B cell (primary cell): ENCODE measurements around the gene UNC5B. TPM values are rescaled to one million over a fixed set of nuclear protein-coding genes. Genes with fewer than 3 reads are reported as not detected.

Source experiments
- ATAC-seq: fragments of 200-7000 bp; cut with Tn5 transposase; one replicate; pipeline ENCODE4 v1.10.0; 2021; ENCODE audit warnings: low read depth, mild to moderate bottlenecking, moderate number of reproducible peaks, moderate library complexity
- CTCF ChIA-PET: fragments of 350-600 bp; sonication (Branson Sonifier 250); formaldehyde crosslinking; loops from one replicate; lab custom pipeline; 2021; ENCODE audit warnings: antibody characterized with exemption, inconsistent platforms; lab: Charles Lee
- POLR2A ChIA-PET: fragments of 350-600 bp; sonication (Branson Sonifier 250); formaldehyde crosslinking; loops from one replicate; lab custom pipeline; 2021; ENCODE audit warnings: antibody characterized with exemption; lab: Charles Lee
- DNase-seq: peaks from one replicate; pipeline ENCODE4 v3.0.0; 2013
- H2AFZ ChIP-seq: 2 replicates; pipeline ENCODE4 v1.6.1; 2012; ENCODE audit warnings: mild to moderate bottlenecking, low read depth, low read length; ENCODE audit not compliant: insufficient read depth, poor library complexity, severe bottlenecking
- H3K27ac ChIP-seq, 2 donors: 1 replicate in 1 of 2; 2 replicates in 1 of 2; pipeline ENCODE4 v1.5.1; 2012 to 2013; ENCODE audit warnings: low read length in 2 of 2, mild to moderate bottlenecking in 2 of 2, moderate library complexity in 1 of 2
- H3K27me3 ChIP-seq, 4 experiments: fragments of 200-600 bp in 1 of 4; sonication (generic) in 1 of 4; replicated peaks in 1 of 4; 1 replicate in 2 of 4; 2 replicates in 2 of 4; pipeline versions ENCODE4 v1.6.1 to v1.7.0; 2013 to 2016; ENCODE audit warnings: low read length in 3 of 4, mild to moderate bottlenecking in 2 of 4, mixed read lengths in 1 of 4, moderate library complexity in 1 of 4; ENCODE audit not compliant: insufficient read depth in 4 of 4, control insufficient read depth in 3 of 4; ENCODE audit errors: control extremely low read depth in 1 of 4
- H3K36me3 ChIP-seq, 2 experiments: replicated peaks in 1 of 2; 1 replicate in 1 of 2; 2 replicates in 1 of 2; pipeline versions ENCODE4 v1.6.1 to v1.7.1; 2013; ENCODE audit warnings: low read length in 1 of 2; ENCODE audit not compliant: insufficient read depth in 2 of 2, control insufficient read depth in 1 of 2; ENCODE audit errors: control extremely low read depth in 1 of 2, extremely low read depth in 1 of 2
- H3K4me1 ChIP-seq, 2 donors: fragments of 200-600 bp in 1 of 2; sonication (generic) in 1 of 2; 1 replicate in 1 of 2; 2 replicates in 1 of 2; pipeline versions ENCODE4 v1.5.1 to v1.6.1; 2013 to 2017; ENCODE audit warnings: low read length in 2 of 2; ENCODE audit not compliant: control insufficient read depth in 2 of 2, insufficient read depth in 2 of 2
- H3K4me2 ChIP-seq: replicated peaks from 2 replicates; pipeline ENCODE3; 2012; ENCODE audit warnings: mild to moderate bottlenecking, low read depth, low read length; ENCODE audit not compliant: poor library complexity, severe bottlenecking
- H3K4me3 ChIP-seq, 5 experiments: fragments of 200-600 bp in 1 of 5; sonication (generic) in 1 of 5; 1 replicate in 3 of 5; 2 replicates in 2 of 5; pipeline versions ENCODE4 v1.5.1 to v1.7.0; 2011 to 2016; ENCODE audit warnings: low read length in 4 of 5, mild to moderate bottlenecking in 4 of 5, low read depth in 2 of 5, control low read depth in 1 of 5, moderate library complexity in 1 of 5; ENCODE audit not compliant: insufficient read depth in 1 of 5; ENCODE audit errors: control extremely low read depth in 1 of 5, extremely low read depth in 1 of 5
- H3K79me2 ChIP-seq: fragments of 200-600 bp; sonication (generic); one replicate; pipeline ENCODE4 v1.6.0; 2016; ENCODE audit warnings: low read length; ENCODE audit not compliant: control insufficient read depth, insufficient read depth
- H3K9ac ChIP-seq: fragments of 200-600 bp; sonication (generic); 2 replicates; pipeline ENCODE4 v1.6.1; 2017; ENCODE audit warnings: mild to moderate bottlenecking, low read length, moderate library complexity
- H3K9me3 ChIP-seq, 3 donors: one replicate each; pipeline versions ENCODE4 v1.6.1 to v1.7.1; 2013; ENCODE audit warnings: low read length in 2 of 3; ENCODE audit not compliant: control insufficient read depth in 2 of 3, insufficient read depth in 1 of 3; ENCODE audit errors: control extremely low read depth in 1 of 3
- H4K20me1 ChIP-seq: 2 replicates; pipeline ENCODE4 v1.6.0; 2012; ENCODE audit warnings: mild to moderate bottlenecking, low read length; ENCODE audit not compliant: insufficient read depth, control insufficient read depth, poor library complexity, severe bottlenecking
- H3K27ac Mint-ChIP-seq: one replicate; pipeline ENCODE4 v1.8.0; 2021; ENCODE audit warnings: mixed read lengths
- H3K27me3 Mint-ChIP-seq: one replicate; pipeline ENCODE4 v1.8.0; 2021; ENCODE audit warnings: mixed read lengths
- H3K4me1 Mint-ChIP-seq: one replicate; pipeline ENCODE4 v1.8.0; 2021; ENCODE audit warnings: mixed read lengths
- H3K4me3 Mint-ChIP-seq: one replicate; pipeline ENCODE4 v1.8.0; 2021; ENCODE audit warnings: mixed read lengths
- H3K9me3 Mint-ChIP-seq: one replicate; pipeline ENCODE4 v1.8.0; 2022; ENCODE audit warnings: mixed read lengths; ENCODE audit not compliant: insufficient read depth
- CTCF ChIP-seq: fragments of 200-600 bp; IDR thresholded peaks from one replicate; pipeline ENCODE4 v1.8.0; 2022; ENCODE audit warnings: antibody characterized with exemption, mild to moderate bottlenecking
- EZH2 ChIP-seq: IDR thresholded peaks from 2 replicates; pipeline ENCODE4 v1.6.1; 2012; ENCODE audit warnings: borderline replicate concordance, low read depth, mild to moderate bottlenecking, moderate library complexity, low read length; ENCODE audit not compliant: insufficient read depth, poor library complexity, severe bottlenecking
- WGBS: methylation state at CpG from one replicate; pipeline ENCODE4 v1.1.5; 2013; ENCODE audit warnings: missing lambda C conversion rate; ENCODE audit not compliant: insufficient coverage; 5-methylcytosine and 5-hydroxymethylcytosine counted together
- intact Hi-C: fragments of 100-400 bp; cut with micrococcal nuclease; formaldehyde crosslinking; loops from one replicate; pipeline ENCODE4 v1.10.0; 2022
- polyA plus RNA-seq: library from polyadenylated mRNA; depleted of rRNA; stranded (reverse); fragments of >200 nt; gene quantifications from 2 replicates; pipeline ENCODE4 v1.2.3, GENCODE V29; 2012
- total RNA-seq, 2 donors: library from RNA; stranded (reverse); fragments of 120-200 nt in 1 of 2; gene quantifications; 1 replicate in 1 of 2; 2 replicates in 1 of 2; pipeline versions ENCODE4 v1.2.3 to v1.2.4, GENCODE V29; 2013 to 2022

The UNC5B gene
- total and polyA plus RNA-seq, 2 donors (not counting 1 experiment from before 2014, with no cell fraction given), result not detected

GRCh38 chr10:71342573-71343391, 130.4 kb downstream of the UNC5B start:
- ChIA-PET POLR2A (no interaction called here), CTCF (interaction anchor here (0.6 to 2.8 kb wide), 2 partner anchors 8 to 42 kb away, joined by 4 to 7 read pairs; no protein-coding TSS in a partner anchor)
- peaks cover 0 to 7% of the 10 kb centered on the region in 2 experiments for H3K36me3 ChIP-seq
- Mint-ChIP-seq H3K4me1 (no peaks in the 10 kb centered on the region), H3K9me3 (no peaks in the 10 kb centered on the region), H3K27me3 (no peaks in the 10 kb centered on the region), H3K4me3 (no peak overlapping the region), H3K27ac (no peak overlapping the region)
- TF ChIP-seq CTCF (no peak), EZH2 (no peak)
- no peak overlapping the region for H3K27ac ChIP-seq
- no peak overlapping the region for H2AFZ ChIP-seq
- 90% methylated on average over 7 of the region's 8 CpGs for WGBS
- H3K79me2 ChIP-seq, result no peaks in the 10 kb centered on the region
- no peak overlapping the region for H3K9ac ChIP-seq
- intact Hi-C loops, result no loop called here
- no peaks in the 10 kb centered on the region for H4K20me1 ChIP-seq
- H3K9me3 ChIP-seq, result no peaks in the 10 kb centered on the region
- no peaks in the 10 kb centered on the region for H3K4me1 ChIP-seq
- no peaks in the 10 kb centered on the region for H3K27me3 ChIP-seq
- no peak overlapping the region for H3K4me3 ChIP-seq
- ATAC-seq (no peak), DNase-seq (no peak)
- H3K4me2 ChIP-seq, result no peak overlapping the region

GRCh38 chr10:71343392-71343773, 131.0 kb downstream of the UNC5B start:
- H3K4me2 ChIP-seq, result no peak overlapping the region
- ChIA-PET POLR2A (no interaction called here), CTCF (interaction anchor here (0.6 to 2.8 kb wide), 3 partner anchors 9 to 41 kb away, joined by 4 to 7 read pairs (median 5); no protein-coding TSS in a partner anchor)
- H2AFZ ChIP-seq, result no peak overlapping the region
- WGBS, result 100% methylated on average over 5 of the region's 5 CpGs
- Mint-ChIP-seq H3K4me3 (no peak overlapping the region), H3K9me3 (no peaks in the 10 kb centered on the region), H3K4me1 (no peaks in the 10 kb centered on the region), H3K27me3 (no peaks in the 10 kb centered on the region), H3K27ac (no peak overlapping the region)
- no peak overlapping the region for H3K4me3 ChIP-seq
- no peaks in the 10 kb centered on the region for H3K79me2 ChIP-seq
- no peak overlapping the region for H3K27ac ChIP-seq
- DNase-seq, result no peak
- TF ChIP-seq EZH2 (no peak), CTCF (no peak)
- H3K9ac ChIP-seq, result no peak overlapping the region
- H3K27me3 ChIP-seq, result no peaks in the 10 kb centered on the region
- intact Hi-C loops, result no loop called here
- ATAC-seq, result no peak
- no peaks in the 10 kb centered on the region for H3K9me3 ChIP-seq
- H3K36me3 ChIP-seq, result peaks cover 0 to 7% of the 10 kb centered on the region in 2 experiments
- H3K4me1 ChIP-seq, result no peaks in the 10 kb centered on the region
- H4K20me1 ChIP-seq, result no peaks in the 10 kb centered on the region
